Measurements from ENCODE around the gene ZNF443. TPM values are rescaled to one million over a fixed set of nuclear protein-coding genes. Genes with fewer than 3 reads are reported as not detected.
"Not testable (repeated sequence)": the region's sequence is repeated elsewhere in the genome, so short reads cannot be mapped to it uniquely, and the experiment has no call there.

The ZNF443 gene
- total RNA-seq, 1 donor from 2014 or later = 6.7 TPM

- not testable (repeated sequence) for DNase-seq (ENCODE audit: low spot score)
Observed at GRCh38 chr19:12417273-12417672, 23.5 kb downstream of the ZNF443 start.

- DNase-seq (ENCODE audit: low spot score) = no peak
Observed at GRCh38 chr19:12411893-12412292, 28.9 kb downstream of the ZNF443 start.

GRCh38 chr19:12400633-12401502 lies 40.0 kb downstream of the ZNF443 start, which contains the start of gene ZNF799:
Gene ZNF799, minus strand, starts transcription at chr19:12401271. Its CDS starts 201 bp downstream, at chr19:12401070.
- DNase-seq (ENCODE audit: low spot score) = peak; percentile 98

DNA sequence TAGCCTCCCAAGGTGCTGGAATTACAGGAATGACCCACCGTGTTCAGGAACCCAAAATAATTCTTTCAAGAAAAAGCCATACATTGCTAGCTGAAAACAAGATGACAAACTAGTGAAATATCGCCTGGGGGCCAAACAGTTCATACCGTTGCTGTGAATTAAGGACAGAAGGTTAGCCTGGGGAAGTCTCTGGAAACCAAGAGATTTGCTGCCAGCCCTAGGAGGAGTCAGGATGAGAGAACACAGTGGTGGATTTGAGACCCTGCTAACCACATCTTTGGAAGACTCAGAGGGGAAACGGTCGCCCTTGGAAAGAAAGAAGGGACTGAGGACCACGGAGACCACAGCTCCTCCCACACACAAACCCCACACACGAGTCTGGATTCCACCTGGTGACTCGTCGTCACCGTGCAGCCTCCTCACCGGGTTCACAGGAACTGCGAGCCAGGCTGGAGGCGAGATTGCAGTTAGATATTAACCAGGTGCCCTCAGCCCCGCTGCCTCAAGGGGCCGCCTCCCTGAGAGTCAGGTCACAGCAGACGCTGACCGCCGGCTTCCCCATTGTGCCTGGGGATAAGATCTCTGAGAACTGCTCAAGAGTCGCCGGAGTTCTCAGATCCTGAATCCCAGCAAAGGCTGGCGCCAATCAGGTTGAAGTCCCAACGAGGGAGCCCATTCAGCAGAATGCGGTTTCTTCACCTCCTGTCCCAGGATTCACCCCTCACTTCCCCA lies 40.8 kb downstream of the ZNF443 start:
- DNase-seq (ENCODE audit: low spot score) = peak; percentile 33

DNA sequence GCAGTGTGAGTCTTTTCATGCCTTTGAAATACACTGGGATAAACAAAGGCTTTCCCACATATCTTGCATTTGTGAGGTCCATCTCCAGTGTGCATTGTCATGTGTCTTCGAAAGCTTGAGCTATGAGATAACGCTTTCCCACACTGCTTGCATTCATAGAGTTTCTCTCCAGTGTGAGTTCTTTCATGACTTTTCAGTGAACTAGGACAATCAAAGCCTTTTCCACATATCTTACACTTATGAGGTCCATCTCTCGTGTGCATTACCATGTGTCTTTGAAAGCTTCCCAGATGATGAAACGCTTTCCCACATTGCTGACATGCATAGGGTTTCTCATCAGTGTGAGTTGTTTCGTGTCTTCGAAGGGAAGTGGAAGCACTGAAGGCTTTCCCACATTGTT lies 49.7 kb downstream of the ZNF443 start:
- DNase-seq (ENCODE audit: low spot score) = not testable (repeated sequence)

DNA sequence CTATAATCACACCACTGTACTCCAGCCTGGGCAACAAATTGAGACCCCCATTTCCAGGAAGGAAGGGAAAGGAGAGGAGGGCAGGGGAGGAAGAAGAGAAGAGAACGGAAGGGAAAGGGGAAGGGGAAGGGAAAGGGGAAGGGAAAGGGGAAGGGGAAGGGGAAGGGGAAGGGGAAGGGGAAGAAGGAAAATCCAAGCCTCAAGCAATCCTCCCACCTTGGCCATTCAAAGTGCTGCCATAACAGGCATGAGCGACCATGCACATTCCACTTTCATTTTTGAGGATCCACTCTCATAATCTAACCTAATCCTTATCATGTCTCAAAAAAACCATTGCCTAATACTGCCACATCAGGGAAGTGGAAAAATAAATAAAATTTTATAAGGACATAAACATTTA lies 54.5 kb downstream of the ZNF443 start:
- not testable (repeated sequence) for DNase-seq (ENCODE audit: low spot score)

DNA sequence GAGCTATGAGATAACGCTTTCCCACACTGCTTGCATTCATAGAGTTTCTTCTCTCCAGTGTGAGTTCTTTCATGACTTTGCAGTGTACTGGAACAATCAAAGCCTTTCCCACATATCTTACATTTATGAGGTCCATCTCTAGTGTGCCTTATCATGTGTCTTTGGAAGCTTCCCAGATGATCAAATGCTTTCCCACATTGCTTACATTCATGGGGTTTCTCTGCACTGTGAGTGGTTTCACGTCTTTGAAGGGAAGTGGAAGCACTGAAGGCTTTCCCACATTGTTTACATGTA lies 60.4 kb downstream of the ZNF443 start:
- DNase-seq (ENCODE audit: low spot score) = no peak

- DNase-seq (ENCODE audit: low spot score) = no peak
Observed at GRCh38 chr19:12379732-12380443, 60.9 kb downstream of the ZNF443 start.

Other genes starting within 250 kb of the ZNF443 start
- gene ZNF44, start 146.1 kb downstream of the ZNF443 start, total RNA-seq = 10.6 TPM
- gene ZNF563, start 107.4 kb downstream of the ZNF443 start, total RNA-seq = 2.9 TPM
- 3.4 TPM for gene ZNF442, start 75.3 kb downstream of the ZNF443 start, total RNA-seq
- 9.7 TPM for gene ZNF799, start 39.8 kb downstream of the ZNF443 start, total RNA-seq
- 3.7 TPM for gene ZNF709, start 43.8 kb upstream of the ZNF443 start, total RNA-seq
- gene ZNF564, start 110.5 kb upstream of the ZNF443 start, total RNA-seq = 13.9 TPM
- 15.6 TPM for gene ZNF490, start 169.8 kb upstream of the ZNF443 start, total RNA-seq
- 27.1 TPM for gene ZNF791, start 169.9 kb upstream of the ZNF443 start, total RNA-seq
- gene MAN2B1, start 225.7 kb upstream of the ZNF443 start, total RNA-seq = 104 TPM
- 14.5 TPM for gene WDR83, start 225.8 kb upstream of the ZNF443 start, total RNA-seq
- 89.0 TPM for gene DHPS, start 240.9 kb upstream of the ZNF443 start, total RNA-seq
- gene GNG14, start 247.0 kb upstream of the ZNF443 start, total RNA-seq = not detected